ENCODE results near the gene SDHC.

SDHC gene

GRCh38 chr1:161330346-161330745 lies 16.2 kb downstream of the SDHC start:
- TF ChIP-seq CEBPB (IDR thresholded peaks at IDR 0.05) (no peak), EGR1 (IDR thresholded peaks at IDR 0.05) (no peak)

- TF ChIP-seq TEAD4 (IDR thresholded peaks at IDR 0.05) (no peak), RAD21 (IDR thresholded peaks at IDR 0.05; ENCODE audit: low read depth) (no peak), CEBPB (IDR thresholded peaks at IDR 0.05) (no peak), YY1 (IDR thresholded peaks at IDR 0.05; ENCODE audit: low read depth) (no peak), USF1 (IDR thresholded peaks at IDR 0.05) (no peak)
Measured at GRCh38 chr1:161333166-161333565, 19.0 kb downstream of the SDHC start.

- TF ChIP-seq CREB1 (IDR thresholded peaks at IDR 0.05; ENCODE audit: low read depth) (no peak), MAX (IDR thresholded peaks at IDR 0.05) (no peak), FOXM1 (IDR thresholded peaks at IDR 0.05; ENCODE audit: borderline replicate concordance, low read depth) (no peak), NFIC (IDR thresholded peaks at IDR 0.05) (no peak), TAF1 (IDR thresholded peaks at IDR 0.05; ENCODE audit: low read depth) (no peak), REST (IDR thresholded peaks at IDR 0.05; ENCODE audit: low read depth) (no peak), USF1 (IDR thresholded peaks at IDR 0.05) (no peak), YY1 (IDR thresholded peaks at IDR 0.05; ENCODE audit: low read depth) (no peak), TEAD4 (IDR thresholded peaks at IDR 0.05) (no peak), EP300 (IDR thresholded peaks at IDR 0.05; ENCODE audit: borderline replicate concordance) (no peak), RAD21 (IDR thresholded peaks at IDR 0.05; ENCODE audit: low read depth) (no peak), ZBTB7A (IDR thresholded peaks at IDR 0.05; ENCODE audit: low read depth) (no peak), TCF12 (IDR thresholded peaks at IDR 0.05; ENCODE audit: low read depth) (no peak), CEBPB (IDR thresholded peaks at IDR 0.05) (no peak), EGR1 (IDR thresholded peaks at IDR 0.05) (no peak)
Measured at GRCh38 chr1:161335796-161336195, 21.6 kb downstream of the SDHC start.

GRCh38 chr1:161342177-161342576 lies 28.0 kb downstream of the SDHC start:
- TF ChIP-seq NFIC (IDR thresholded peaks at IDR 0.05): no peak
- TF ChIP-seq EP300 (IDR thresholded peaks at IDR 0.05; ENCODE audit: borderline replicate concordance): no peak
- TF ChIP-seq CEBPB (IDR thresholded peaks at IDR 0.05): no peak
- TF ChIP-seq EGR1 (IDR thresholded peaks at IDR 0.05): no peak
- no peak for TF ChIP-seq YY1 (IDR thresholded peaks at IDR 0.05; ENCODE audit: low read depth)
- TF ChIP-seq TCF12 (IDR thresholded peaks at IDR 0.05; ENCODE audit: low read depth): no peak
- no peak for TF ChIP-seq TAF1 (IDR thresholded peaks at IDR 0.05; ENCODE audit: low read depth)
- TF ChIP-seq FOXM1 (IDR thresholded peaks at IDR 0.05; ENCODE audit: borderline replicate concordance, low read depth): no peak
- TF ChIP-seq ZBTB7A (IDR thresholded peaks at IDR 0.05; ENCODE audit: low read depth): no peak
- no peak for TF ChIP-seq CREB1 (IDR thresholded peaks at IDR 0.05; ENCODE audit: low read depth)
- TF ChIP-seq TEAD4 (IDR thresholded peaks at IDR 0.05): no peak
- TF ChIP-seq MAX (IDR thresholded peaks at IDR 0.05): no peak
- TF ChIP-seq RAD21 (IDR thresholded peaks at IDR 0.05; ENCODE audit: low read depth): no peak
- no peak for TF ChIP-seq REST (IDR thresholded peaks at IDR 0.05; ENCODE audit: low read depth)
- no peak for TF ChIP-seq USF1 (IDR thresholded peaks at IDR 0.05)

- TF ChIP-seq ZBTB7A (IDR thresholded peaks at IDR 0.05; ENCODE audit: low read depth): no peak
- TF ChIP-seq MAX (IDR thresholded peaks at IDR 0.05): no peak
- TF ChIP-seq CREB1 (IDR thresholded peaks at IDR 0.05; ENCODE audit: low read depth): no peak
- no peak for TF ChIP-seq FOXM1 (IDR thresholded peaks at IDR 0.05; ENCODE audit: borderline replicate concordance, low read depth)
- no peak for TF ChIP-seq TCF12 (IDR thresholded peaks at IDR 0.05; ENCODE audit: low read depth)
- TF ChIP-seq TEAD4 (IDR thresholded peaks at IDR 0.05): no peak
- TF ChIP-seq REST (IDR thresholded peaks at IDR 0.05; ENCODE audit: low read depth): no peak
- no peak for TF ChIP-seq NFIC (IDR thresholded peaks at IDR 0.05)
Measured at GRCh38 chr1:161342821-161343220, 28.6 kb downstream of the SDHC start.
